ENCODE data around the gene SF1.

DNA sequence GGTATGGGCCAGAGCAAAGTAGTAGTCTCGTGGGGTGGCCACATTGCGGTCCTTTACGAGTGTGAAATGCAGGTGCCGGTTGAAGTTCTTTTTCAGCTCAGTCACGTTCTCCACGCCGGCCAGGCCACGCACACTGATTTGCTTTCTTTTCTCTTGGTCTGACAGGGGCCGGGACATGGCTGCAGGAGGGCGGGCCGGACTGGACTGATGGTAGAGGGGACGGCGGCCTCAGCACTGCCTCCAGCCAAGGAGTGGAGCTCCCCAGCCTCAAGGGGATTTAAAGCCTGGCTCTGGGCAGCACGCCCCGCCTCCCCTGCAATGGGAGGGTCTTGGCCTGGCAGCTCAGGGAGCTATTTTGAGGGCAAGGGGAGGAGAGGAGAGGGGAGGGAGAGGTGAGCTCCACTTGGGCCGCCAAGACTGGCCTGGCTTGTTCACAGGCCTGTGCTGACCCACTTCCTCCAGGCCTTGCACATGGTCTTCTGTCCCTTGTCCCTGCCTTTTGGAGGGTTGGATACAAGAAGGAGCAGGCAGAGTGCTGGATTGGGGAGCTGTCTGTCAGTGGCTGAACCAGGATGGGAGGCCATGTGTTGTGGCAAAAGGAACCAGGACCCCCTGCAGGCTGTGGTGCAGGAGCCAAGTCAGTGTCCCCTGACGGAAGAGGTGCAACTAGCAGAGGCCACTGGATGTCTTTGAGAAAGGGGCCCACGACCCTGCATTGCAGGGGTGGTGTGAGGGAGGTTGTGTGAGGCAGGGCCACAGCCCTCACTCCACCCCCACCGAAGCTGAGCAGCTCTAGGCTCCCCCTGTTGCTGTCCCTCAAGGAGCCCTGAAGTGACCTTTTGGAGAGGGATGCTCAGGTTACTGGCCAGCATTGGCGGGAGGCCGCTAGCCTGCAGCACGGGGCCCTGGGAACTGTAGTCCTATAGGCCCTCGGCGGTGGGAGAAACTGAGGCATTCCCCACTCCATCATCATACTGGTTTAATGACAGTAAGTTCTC is 18.3 kb downstream of the SF1 start, which contains the start of gene PYGM:
- TF ChIP-seq FOXK2 (IDR thresholded peaks at IDR 0.05) (no peak), TARDBP (IDR thresholded peaks at IDR 0.05) (no peak), CTBP1 (IDR thresholded peaks at IDR 0.05; ENCODE audit: borderline replicate concordance) (no peak)
